Heart right ventricle (tissue), 16 donors: ENCODE results near the gene TM4SF18. TPM values are rescaled to one million over a fixed set of nuclear protein-coding genes. Genes with fewer than 3 reads are reported as not detected.
"Not testable (repeated sequence)": the region's sequence is repeated elsewhere in the genome, so short reads cannot be mapped to it uniquely, and the experiment has no call there.

Source experiments
- ATAC-seq, 8 donors: fragments of 200-7000 bp; cut with Tn5 transposase; one replicate each; pipeline ENCODE4 v1.9.1; 2020; ENCODE audit warnings: mild to moderate bottlenecking in 8 of 8, moderate library complexity in 8 of 8, moderate number of reproducible peaks in 1 of 8
- DNase-seq, 2 donors: peaks; one replicate each; pipeline ENCODE4 v3.0.0-alpha.2; 2020
- H3K27ac ChIP-seq, 10 donors: fragments of 200-600 bp; sonication (generic) in 2 of 10; one replicate each; pipeline versions ENCODE4 v1.5.0 to v1.8.0; 2020 to 2022; ENCODE audit warnings: mild to moderate bottlenecking in 3 of 10
- H3K27me3 ChIP-seq, 7 donors: fragments of 200-600 bp; one replicate each; pipeline ENCODE4 v1.8.0; 2021 to 2022; ENCODE audit warnings: mild to moderate bottlenecking in 2 of 7
- H3K36me3 ChIP-seq, 9 donors: fragments of 200-600 bp; sonication (generic) in 1 of 9; one replicate each; pipeline versions ENCODE4 v1.5.0 to v1.8.0; 2020 to 2022; ENCODE audit warnings: mild to moderate bottlenecking in 2 of 9
- H3K4me1 ChIP-seq, 9 donors: fragments of 200-600 bp; sonication (generic) in 1 of 9; one replicate each; pipeline versions ENCODE4 v1.5.0 to v1.8.0; 2020 to 2022; ENCODE audit warnings: mild to moderate bottlenecking in 4 of 9
- H3K4me3 ChIP-seq, 10 donors: fragments of 200-600 bp; sonication (generic) in 2 of 10; one replicate each; pipeline versions ENCODE4 v1.5.0 to v1.8.0; 2020 to 2022; ENCODE audit warnings: mild to moderate bottlenecking in 7 of 10, moderate library complexity in 2 of 10
- H3K9me3 ChIP-seq, 11 donors: fragments of 200-600 bp in 10 of 11; sonication (generic) in 2 of 11; one replicate each; pipeline versions ENCODE4 v1.5.0 to v1.8.0; 2013 to 2022; ENCODE audit warnings: mild to moderate bottlenecking in 2 of 11, control low read depth in 1 of 11, moderate library complexity in 1 of 11
- WGBS, 2 donors: extraction: QIAGEN DNeasy Blood & Tissue Kit; methylation state at CpG; one replicate each; pipeline ENCODE4 v1.1.7; 2013; ENCODE audit warnings: inconsistent platforms in 1 of 2; 5-methylcytosine and 5-hydroxymethylcytosine counted together
- intact Hi-C, 10 donors: fragments of 100-400 bp; cut with DNase I; formaldehyde crosslinking; loops; one replicate each; pipeline versions ENCODE4 v1.11.1 to v1.14.2; 2022
- polyA plus RNA-seq, 2 donors: library from polyadenylated mRNA; stranded (reverse); fragments of 200-250 nt; gene quantifications; one replicate each; pipeline ENCODE4 v1.2.3, GENCODE V29; 2013
- total RNA-seq, 10 donors: library from RNA; stranded (reverse); fragmentation: NEBNext Ultra II Directional in 3 of 10; extraction: Animal tissue kit (Norgen Biotek cat#: 25700) in 3 of 10; gene quantifications; one replicate each; pipeline versions ENCODE4 v1.2.1 to v1.2.4, GENCODE V29; 2021 to 2023
- TF ChIP-seq, protein P1 (sequence below), 9 donors: fragments of 200-600 bp; sonication (generic) in 2 of 9; IDR thresholded peaks; one replicate each; pipeline versions ENCODE4 v1.5.0 to v1.8.0; 2021 to 2022; ENCODE audit warnings: antibody characterized with exemption in 9 of 9, mild to moderate bottlenecking in 5 of 9, moderate library complexity in 1 of 9
- donor health status: Arrhythmogenic right ventricular cardiomyopathy.
- donor health status: ischemic (EF 13 %, LVEDD 7.1; RV severe dilation, severe dysfunction).
- donor health status: healthy with polysubstance abuse.
- donor health status: DM: no; HTN: yes; CAD: no.
- donor health status: DM: no; HTN: no; CAD: no.
- donor health status: ischemic (EF 25% LVEDD 6.9; RV normal size, moderate dysfunction).
- donor health status: ischemic (EF 25% LVEDD 5.7; RV mildly dilated, moderate dysfunction).
- donor health status: healthy.
- donor health status: DM: yes; HTN: yes; CAD: no.
- donor health status: Ischemic cardiomyopathy.
- donor health status: ischemic (EF 35%, LVEDD 5.7; RV mildly dilated, moderate dysfunction).
- donor health status: nonischemic (EF 11% LVEDD 7.7; RV severe dilation, severe dysfunction).
- donor health status: DM: yes; HTN: yes; CAD: no.
- donor health status: PGD.
- donor health status: ischemic (EF 29% LVEDD 5.4; RV normal size, mild dysfunction).
- donor health status: nonischemic (EF 23%, LVEDD 6.1; RV moderate dilation, normal function).

The TM4SF18 gene
- total and polyA plus RNA-seq, 12 donors: 4.1 to 21.2 (median 8.8) TPM

DNA sequence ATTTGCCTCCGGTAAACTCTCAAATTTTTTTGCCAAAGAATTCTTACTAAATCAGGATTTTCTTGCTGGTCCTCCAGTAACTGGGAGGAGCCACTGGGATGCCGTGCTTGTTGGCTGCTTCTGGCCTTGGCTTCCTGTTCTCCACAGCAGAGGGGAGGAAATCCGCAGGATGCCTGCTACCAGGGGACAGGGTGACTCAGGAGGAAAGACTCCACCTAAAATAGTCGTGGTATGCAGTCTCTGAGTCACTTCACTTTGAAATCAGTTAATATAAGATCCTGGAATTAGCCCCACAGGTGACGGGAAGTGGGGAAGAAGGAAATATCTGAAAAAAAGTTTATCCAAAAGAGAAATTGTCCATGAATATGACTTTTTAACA is 6.5 kb upstream of the TM4SF18 start:
- Histone ChIP-seq H3K36me3 (no peaks in the 10 kb centered on the region), H3K4me1 (peaks cover 8 to 65% (median 34%) of the 10 kb centered on the region in 9 donors), H3K27ac (peak overlapping the region; percentile 77 to 97 (median 85)), H3K27me3 (no peaks in the 10 kb centered on the region), H3K4me3 (peak overlapping the region in 4 of 10 donors; percentile 0 to 29 (median 12)), H3K9me3 (no peaks in the 10 kb centered on the region)
- intact Hi-C loops: loop anchor here in 2 of 10 donors (2.0 to 5.0 kb wide), 3 partner anchors 33 to 68 kb away; no protein-coding TSS in a partner anchor
- WGBS, 2 donors: 13 to 17% methylated on average over 5 of the region's 5 CpGs
- peak; percentile 69 to 89 for DNase-seq
- TF ChIP-seq, protein P1, sequence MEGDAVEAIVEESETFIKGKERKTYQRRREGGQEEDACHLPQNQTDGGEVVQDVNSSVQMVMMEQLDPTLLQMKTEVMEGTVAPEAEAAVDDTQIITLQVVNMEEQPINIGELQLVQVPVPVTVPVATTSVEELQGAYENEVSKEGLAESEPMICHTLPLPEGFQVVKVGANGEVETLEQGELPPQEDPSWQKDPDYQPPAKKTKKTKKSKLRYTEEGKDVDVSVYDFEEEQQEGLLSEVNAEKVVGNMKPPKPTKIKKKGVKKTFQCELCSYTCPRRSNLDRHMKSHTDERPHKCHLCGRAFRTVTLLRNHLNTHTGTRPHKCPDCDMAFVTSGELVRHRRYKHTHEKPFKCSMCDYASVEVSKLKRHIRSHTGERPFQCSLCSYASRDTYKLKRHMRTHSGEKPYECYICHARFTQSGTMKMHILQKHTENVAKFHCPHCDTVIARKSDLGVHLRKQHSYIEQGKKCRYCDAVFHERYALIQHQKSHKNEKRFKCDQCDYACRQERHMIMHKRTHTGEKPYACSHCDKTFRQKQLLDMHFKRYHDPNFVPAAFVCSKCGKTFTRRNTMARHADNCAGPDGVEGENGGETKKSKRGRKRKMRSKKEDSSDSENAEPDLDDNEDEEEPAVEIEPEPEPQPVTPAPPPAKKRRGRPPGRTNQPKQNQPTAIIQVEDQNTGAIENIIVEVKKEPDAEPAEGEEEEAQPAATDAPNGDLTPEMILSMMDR (IDR thresholded peaks at IDR 0.05): no peak
- ATAC-seq: peak; percentile 89 to 99 (median 98)

DNA sequence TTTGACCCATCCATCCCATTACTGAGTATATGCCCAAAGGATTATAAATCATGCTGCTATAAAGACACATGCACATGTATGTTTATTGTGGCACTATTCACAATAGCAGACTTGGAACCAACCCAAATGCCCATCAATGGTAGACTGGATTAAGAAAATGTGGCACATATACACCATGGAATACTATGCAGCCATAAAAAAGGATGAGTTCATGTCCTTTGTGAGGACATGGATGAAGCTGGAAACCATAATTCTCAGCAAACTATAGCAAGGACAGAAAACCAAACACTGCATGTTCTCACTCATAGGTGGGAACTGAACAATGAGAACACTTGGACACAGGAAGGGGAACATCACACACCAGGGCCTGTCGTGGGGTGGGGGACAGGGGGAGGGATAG is 4.0 kb upstream of the TM4SF18 start:
- Histone ChIP-seq H3K4me1 (peaks cover 4 to 66% (median 31%) of the 10 kb centered on the region in 9 donors), H3K27ac (peak overlapping the region in 5 of 10 donors; percentile 24 to 94 (median 45))
- WGBS, 2 donors: 72 to 82% methylated on average over 1 of the region's 1 CpG
- not testable (repeated sequence) for H3K9me3 ChIP-seq, DNase-seq, H3K4me3 ChIP-seq, H3K27me3 ChIP-seq, ATAC-seq, H3K36me3 ChIP-seq
- intact Hi-C loops: loop anchor here in 1 of 10 donors (5.0 kb wide), 1 partner anchor 65 kb away; no protein-coding TSS in a partner anchor

DNA sequence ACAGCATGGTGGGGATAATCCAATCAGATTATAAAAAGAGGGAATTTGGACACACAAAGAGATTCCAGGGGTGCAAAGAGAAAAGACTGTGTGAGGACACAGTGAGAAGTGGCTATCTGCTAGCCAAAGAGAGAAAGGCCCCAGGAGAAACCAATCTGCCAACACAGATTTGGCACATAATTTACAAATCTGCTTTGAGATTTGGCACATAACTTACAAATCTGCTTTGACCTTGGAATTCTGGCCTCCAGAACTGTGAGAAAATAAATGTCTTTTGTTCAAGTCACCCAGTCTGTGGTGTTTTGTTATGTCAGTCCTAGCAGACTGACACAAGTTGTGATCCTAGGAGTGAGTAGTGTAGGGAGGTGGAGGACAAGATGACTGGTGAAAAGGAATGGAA is 3.5 kb upstream of the TM4SF18 start:
- TF ChIP-seq, protein P1 (IDR thresholded peaks at IDR 0.05): no peak
- Histone ChIP-seq H3K27me3 (no peaks in the 10 kb centered on the region), H3K9me3 (no peaks in the 10 kb centered on the region), H3K27ac (peak overlapping the region in 8 of 10 donors; percentile 18 to 94 (median 38)), H3K4me1 (peaks cover 3 to 61% (median 27%) of the 10 kb centered on the region in 9 donors), H3K4me3 (no peak overlapping the region), H3K36me3 (no peaks in the 10 kb centered on the region)
- no peak for ATAC-seq
- no peak for DNase-seq
- intact Hi-C loops: loop anchor here in 1 of 10 donors (5.0 kb wide), 1 partner anchor 65 kb away; no protein-coding TSS in a partner anchor

DNA sequence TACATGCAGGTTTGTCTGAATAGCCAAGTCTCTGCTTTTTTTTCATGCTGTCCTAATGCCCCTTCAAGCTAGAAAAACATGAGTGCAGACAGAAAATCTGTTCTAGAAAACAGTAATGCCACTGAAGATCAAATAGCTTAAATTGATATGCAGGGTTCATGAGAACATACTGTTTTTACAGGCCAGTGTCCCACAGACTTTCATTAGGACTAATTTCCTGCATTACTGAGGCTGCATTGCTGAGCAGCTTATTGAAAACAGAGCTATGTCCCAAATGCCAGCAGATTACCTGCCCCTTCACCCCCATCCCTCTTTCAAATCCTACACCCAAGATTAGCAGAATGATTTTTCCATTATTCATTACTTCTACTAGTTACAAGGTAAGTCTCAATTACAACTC is 665 bp downstream of the TM4SF18 start:
- Histone ChIP-seq H3K9me3 (no peaks in the 10 kb centered on the region), H3K36me3 (peaks cover 0 to 4% (median 0%) of the 10 kb centered on the region in 9 donors), H3K27me3 (no peaks in the 10 kb centered on the region), H3K27ac (peak overlapping the region; percentile 40 to 85 (median 72)), H3K4me1 (peaks cover 0 to 34% (median 5%) of the 10 kb centered on the region in 9 donors), H3K4me3 (peak overlapping the region in 9 of 10 donors; percentile 8 to 55 (median 40))
- intact Hi-C loops: loop anchor here in 1 of 10 donors (5.0 kb wide), 1 partner anchor 45 kb away; the partner anchor contains the start of gene TM4SF1
- DNase-seq (no peak), ATAC-seq (peak in 2 of 8 donors; percentile 40 to 41)
- TF ChIP-seq, protein P1 (IDR thresholded peaks at IDR 0.05): no peak

DNA sequence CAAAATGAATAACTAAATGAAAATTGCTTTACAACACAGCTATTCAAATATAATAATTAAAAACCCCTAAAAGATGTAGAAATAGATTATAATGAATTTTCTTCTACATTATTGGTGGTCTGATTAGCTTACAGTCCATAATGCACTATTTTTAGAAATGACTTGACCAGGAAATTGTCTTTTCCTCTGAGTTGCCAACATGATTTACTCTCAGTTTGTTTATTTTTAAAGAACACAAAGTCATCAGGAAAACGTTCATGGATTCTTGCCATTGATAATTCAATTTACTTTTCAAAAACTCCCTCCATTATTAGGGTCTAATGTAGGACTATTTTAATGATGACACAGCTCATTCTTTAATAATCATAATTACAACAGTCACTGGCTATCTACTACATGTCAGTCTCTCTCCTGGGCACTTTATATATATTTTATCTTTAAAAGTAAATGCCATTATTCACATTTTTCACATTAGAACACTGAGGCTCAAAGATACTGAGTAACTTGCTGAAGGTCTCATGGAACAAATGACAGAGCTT is 1.1 kb downstream of the TM4SF18 start:
- intact Hi-C loops: loop anchor here in 1 of 10 donors (5.0 kb wide), 1 partner anchor 45 kb away; the partner anchor contains the start of gene TM4SF1
- peak overlapping the region; percentile 40 to 85 (median 72) for H3K27ac ChIP-seq
- H3K27me3 ChIP-seq: no peaks in the 10 kb centered on the region
- DNase-seq (no peak), ATAC-seq (peak in 1 of 8 donors; percentile 36)
- TF ChIP-seq, protein P1 (IDR thresholded peaks at IDR 0.05): no peak
- H3K4me3 ChIP-seq: peak overlapping the region in 9 of 10 donors; percentile 8 to 55 (median 40)
- H3K4me1 ChIP-seq: peaks cover 0 to 33% (median 5%) of the 10 kb centered on the region in 9 donors
- WGBS, 2 donors: 8 to 16% methylated on average over 1 of the region's 1 CpG
- no peaks in the 10 kb centered on the region for H3K9me3 ChIP-seq
- H3K36me3 ChIP-seq: peaks cover 0 to 4% (median 0%) of the 10 kb centered on the region in 9 donors
